ENCODE data around the gene GDF15.

The GDF15 gene

DNA sequence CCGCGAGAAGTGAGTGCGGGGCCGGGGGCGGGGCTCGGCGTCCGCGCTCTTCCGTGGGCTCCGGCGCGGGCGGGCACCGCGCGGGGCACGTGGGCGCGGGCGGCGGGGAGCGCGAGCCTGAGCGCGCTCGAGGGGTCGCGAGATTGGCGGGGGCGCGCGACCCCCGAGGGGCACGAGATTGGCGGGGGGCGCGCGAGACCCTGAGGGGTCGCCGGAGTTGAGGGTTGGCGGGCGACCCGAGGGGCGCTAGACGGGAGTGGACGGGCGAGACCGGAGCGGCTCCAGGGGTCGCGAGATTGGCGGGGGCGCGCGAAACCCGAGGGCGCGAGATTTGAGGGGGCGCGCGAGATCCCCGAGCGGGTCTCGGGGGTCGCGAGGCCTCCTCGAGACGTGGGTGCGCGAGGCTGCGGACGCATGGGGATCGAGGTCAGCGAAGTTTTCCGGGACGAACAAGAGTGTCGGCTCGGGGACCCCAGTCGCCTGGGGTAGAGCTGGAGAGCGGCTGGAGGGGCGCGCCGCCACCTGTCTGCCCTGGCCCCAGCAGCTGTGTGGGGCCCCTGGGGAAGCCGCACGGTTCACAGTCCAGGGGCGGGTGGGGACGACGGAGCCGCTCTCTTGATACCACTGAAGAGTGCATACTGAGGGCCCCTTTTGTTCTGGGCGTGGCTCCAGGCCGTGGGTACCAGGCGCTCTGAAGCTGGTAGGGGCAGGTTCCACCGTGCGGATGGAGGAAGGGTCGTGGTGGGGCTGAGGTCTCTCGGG is 33.9 kb downstream of the GDF15 start:
- peak; percentile 51 for DNase-seq

DNA sequence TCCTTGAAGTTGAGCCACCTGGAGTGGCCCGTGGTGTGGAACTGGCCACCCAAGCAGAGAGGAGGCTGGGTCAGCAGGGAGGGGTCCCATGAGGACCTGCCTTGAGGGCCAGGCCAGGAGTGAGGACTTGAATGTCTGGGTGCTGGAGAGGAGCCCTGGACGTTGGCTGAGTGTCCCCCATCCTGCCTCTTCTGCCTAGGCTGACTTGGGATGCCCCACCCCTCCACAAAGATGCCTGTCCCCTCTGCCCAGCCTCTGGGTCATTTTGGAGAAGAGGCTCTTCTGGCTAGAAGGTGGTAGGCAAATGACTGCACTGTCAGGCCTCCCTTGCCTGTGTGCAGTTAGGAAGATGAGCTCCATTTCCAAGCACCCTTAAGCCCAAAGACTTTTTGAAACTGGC is 35.0 kb downstream of the GDF15 start:
- DNase-seq = no peak

DNA sequence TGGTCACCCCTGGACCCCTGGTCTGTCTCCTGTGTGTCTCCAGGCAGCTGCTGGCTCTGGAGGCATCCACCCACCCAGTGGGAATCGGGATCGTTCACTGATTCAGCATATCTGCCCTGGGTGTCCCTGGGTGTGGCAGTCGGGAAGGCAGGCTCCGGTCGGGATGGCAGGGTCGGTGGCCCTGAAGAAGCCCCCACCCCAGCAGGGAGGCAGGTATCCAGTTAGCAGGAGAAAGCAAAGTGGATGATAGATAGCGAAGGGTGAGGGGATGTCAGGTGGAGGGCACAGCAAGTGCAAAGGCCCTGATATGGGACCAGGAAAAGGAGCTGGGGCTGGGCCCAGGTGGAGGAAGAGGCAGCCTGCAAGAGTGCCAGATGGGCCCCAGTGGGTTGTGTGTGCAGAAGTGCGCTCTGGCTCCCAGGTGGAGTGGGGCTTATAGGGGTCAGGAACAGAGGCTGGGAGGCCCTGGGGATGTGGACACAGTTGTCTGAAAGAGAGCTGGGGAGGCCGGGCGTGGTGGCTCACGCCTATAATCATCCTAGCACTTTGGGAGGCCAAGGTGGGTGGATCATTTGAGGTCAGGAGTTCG is 35.5 kb downstream of the GDF15 start:
- no peak for DNase-seq

DNA sequence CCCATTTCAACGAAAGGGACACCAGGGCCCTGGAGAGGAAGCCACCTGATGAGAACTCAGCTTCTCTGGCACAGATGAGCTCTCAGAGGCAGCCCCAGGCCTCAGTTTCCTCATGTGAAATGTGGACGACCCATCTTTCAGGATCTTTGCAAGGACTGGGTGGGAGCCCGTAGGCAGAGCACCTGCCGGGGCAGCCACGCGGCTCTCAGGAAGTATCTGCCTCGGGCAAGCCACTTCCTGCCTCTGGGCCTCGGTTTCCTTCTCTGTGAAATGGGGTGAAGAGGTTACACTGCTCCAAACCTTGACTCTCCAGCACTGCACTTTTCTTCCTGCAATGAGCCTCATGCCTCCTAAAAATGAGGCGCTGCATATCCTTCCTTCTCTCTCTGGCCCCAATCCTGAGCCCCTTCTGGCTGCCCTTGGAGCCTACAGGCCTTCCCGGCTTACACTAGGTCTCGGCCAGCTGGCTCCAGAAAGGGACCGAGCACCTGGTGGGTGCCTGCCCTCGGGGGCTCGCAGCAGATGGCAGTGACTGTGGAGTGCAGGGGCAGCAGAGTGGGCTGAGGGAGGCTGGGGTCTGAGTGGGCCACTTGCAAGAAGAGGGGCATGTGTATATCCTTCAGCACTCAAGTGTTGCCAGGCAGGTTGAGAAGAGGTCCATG is 36.7 kb downstream of the GDF15 start:
- no peak for DNase-seq

DNA sequence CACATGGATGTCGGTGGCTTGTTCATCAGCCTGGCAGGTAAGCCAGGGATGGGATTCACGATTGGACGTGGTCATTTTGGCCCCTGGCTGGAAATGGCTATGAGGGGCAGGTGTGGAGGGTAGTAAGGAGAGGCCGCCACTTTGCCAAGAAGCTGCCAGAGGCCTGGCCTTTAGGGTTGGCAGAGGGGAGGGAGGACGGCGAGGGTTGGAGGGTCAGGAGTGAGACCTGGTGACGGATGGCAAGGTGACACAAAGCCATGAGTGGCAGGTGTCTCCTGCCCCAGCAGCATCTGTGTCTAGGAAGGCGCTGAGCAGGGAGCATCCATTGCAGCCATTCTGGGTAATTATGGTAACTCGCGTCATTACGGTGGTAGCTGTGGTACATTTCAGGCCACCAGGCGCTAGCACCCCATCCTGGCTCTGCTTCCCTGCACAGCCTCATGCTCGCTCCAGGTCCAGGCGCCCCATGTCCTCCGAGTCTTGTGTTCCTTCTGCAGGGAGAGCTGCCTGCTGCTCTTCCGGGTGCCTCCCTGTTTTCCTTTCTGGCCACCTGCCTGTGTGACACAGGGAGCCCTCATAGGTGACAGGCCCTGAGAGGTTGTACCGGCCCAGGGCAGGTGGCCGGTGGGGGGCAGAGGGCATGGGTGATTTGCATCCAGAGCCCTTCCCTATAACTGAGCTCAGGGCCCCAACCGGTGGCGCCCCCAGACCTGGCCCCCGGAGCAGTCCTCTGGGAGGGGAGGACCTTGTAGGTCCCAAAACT is 37.5 kb downstream of the GDF15 start:
- DNase-seq = no peak

DNA sequence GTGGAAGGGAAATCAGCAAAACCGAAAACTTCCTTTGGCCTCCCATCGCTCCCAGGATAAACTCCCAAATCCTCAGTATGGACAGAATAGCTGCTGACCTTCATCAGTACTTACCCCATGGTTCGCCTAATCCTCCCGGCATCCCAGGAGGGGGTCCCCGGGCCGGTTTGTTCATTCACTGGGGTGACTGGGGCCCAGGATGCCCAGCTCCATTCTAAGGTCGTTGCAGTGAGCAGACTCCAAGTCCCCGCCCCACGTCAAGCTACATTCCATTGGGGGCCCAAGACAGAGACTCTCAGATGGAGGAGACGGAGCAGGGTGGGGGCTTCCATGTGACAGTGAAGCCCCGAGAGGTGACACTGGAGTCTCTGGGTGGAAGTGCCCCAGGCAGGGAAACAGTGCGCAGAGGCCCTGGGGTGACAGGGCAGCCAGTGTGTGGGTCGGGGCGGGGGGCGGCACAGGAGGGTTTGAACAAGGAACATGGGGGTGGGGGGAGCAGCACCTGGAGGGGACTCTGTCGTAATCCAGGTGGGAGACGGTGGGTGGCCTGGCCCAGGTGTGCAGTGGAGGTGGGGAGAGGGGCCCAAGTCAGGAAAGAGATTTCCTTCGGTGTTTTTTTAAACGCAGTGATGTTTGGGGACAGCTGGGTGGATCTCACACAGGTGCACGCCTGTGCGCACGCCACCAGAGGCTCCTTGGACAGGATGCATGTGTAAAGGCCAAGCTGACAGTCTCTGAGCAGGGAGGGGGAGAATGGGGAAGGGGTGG is 38.3 kb downstream of the GDF15 start:
- DNase-seq = no peak

DNA sequence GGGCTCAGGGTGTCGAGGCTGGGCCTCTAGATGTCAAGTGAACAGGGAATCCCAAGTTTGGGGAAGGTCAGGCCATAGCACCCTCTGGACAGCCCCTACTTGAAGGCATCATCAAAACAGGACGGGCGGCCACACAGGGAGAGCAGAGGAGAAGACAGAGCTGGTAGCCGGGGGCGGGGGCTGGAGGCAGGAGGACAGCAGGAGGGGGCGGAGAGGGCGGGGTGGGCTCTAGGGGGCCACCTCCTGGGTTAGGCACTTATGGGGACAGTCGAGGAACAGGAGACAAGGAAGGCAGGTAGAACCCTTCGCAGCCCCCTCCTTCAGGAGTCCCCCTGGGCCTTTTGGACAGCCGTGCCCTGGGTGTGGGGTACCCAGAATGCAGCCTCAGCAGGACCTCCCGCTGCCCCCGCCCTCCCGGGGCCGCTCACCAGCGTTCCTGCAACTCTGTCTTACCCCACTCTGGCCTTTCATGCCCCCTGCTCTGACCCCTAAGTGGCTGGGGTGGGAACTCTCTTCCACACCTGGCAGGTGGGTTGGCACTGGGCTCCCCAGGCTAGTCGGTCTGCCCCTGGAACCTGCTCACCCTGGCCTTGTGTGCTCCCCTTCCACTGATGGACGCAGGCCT is 39.0 kb downstream of the GDF15 start:
- no peak for DNase-seq

DNA sequence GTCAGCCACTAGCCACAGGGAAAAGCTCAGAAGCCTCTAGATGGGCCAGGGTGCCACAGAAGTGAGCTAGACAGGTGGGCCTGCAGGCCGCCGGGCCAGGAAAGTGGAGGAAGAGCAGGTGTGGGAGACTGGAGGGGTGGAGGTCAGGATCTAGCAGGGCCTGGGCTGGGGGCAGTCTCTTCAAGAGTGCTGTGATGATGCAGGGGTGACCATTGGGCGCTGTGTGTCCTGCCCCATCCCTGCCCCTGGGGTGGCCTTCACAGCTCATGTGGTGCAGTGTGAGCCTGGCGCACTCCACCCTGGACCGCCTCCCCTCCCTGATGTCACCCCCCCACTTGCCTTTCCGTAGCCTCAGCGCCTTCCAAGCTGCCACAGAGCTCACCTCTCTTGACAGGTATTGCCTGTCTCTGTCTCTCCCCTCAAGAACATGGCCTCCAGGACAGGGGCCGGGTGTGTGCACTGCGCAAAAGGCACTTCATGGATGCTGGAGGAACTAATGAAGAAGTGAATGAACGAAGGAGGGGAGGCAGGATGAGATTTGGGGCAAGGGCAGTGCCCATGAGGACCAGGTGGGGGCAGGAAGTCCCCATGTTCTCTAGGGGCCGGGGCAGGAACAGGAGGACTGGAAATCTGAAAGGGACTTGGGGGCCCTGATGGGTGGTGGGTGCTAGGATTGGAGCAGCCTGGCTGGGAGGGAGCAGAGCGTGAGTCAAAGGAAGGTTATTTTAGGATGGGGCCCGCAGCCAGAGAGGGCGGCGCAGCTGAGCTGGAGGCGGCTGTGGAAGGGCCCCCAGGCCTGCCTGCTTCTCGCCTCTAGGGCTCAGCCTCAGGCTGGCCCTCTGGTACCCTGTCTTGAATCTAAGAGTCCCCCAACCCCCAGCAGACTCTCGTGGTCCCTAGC is 39.8 kb downstream of the GDF15 start:
- DNase-seq = no peak

DNA sequence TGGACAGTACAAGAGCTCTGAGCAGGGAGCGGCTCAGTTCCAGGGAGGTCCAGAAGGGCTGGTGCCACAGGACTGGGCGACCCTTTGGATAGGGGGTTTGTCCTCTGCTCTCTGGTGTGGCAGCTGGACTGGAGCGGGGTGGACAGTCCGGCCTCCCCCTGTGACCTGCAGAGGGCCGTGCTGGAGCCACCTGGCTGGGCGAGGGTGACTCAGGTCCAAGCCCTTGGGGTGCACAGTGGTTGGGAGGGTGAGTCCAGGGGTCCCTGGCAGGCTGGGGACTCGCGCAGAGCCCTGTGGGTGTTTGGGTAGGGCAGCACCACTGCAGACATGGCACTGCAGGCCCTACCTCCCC is 40.4 kb downstream of the GDF15 start:
- DNase-seq = no peak

DNA sequence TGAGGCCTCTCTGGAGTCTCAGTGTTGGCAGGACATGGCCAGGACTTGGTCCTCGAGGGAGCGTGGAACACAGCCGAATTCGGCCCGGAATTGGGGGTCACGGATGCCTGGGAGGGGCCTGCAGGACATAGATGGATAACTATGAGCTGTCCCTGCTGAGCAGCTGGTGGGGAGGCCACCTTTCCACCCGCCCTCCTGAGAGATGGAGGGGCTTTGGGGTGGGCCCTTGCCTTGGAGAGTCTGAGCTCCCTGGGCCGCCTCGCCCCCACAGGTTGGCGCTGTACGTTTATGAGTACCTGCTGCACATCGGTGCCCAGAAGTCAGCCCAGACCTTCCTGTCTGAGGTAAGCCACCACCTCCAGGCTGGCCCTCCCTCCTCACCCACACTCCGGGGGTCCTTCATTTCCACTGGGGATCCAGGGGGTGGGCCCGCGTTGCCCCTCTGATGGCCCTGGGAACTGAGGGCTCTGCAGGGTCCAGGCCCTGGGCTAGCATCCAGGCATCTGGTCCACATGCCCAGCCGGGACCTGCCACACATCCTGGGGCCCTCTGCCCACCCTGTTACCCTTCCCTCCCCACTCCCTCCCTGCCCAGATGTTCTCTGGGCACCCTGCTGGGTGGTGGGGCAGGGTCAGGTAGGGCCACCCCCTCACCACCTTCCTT is 41.3 kb downstream of the GDF15 start:
- DNase-seq = no peak

DNA sequence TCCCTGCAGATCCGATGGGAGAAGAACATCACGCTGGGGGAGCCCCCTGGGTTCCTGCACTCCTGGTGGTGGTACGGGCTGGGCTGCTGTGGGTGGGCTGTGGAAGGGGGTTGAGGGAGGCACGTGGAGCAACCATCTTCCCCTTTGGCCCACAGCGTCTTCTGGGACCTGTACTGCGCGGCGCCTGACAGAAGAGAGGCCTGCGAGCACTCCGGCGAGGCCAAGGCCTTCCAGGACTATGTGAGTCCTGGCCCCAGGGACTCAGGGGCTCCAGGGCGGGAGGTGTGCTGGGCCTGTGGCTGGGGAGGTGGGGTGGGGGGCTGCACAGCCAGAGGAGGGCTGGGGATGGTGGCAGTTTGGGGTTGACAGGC is 41.8 kb downstream of the GDF15 start:
- no peak for DNase-seq

DNA sequence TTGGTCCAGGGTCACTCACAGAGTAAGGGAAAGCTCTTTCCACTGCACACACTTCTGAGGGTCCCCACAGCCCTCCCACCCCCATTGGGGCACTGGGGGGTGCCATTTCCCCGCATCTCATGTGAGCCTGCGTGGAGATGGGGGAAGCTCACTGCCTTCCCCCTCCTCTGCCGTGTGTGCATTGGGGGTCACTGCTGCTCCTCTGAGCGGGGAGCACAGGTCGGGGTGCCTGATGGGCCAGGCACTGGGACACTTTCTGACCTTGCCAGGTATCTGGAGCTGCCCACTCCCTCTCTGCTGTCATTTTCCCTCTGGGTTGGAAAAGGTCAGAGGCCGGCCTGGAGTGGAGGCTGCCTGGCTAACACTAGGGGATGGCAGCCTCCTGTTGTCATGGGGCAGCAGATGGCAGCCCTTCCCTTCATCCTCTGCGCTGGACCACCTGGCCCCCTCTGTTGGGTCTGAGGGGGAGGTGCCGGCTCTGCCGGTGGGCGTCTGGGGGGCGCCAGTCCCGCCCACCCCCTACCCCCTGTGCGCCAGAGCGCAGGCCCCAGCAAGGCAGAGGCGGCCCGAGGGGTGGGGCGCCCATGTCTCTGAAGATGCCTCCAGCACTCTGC is 42.3 kb downstream of the GDF15 start:
- DNase-seq = peak; percentile 73

DNA sequence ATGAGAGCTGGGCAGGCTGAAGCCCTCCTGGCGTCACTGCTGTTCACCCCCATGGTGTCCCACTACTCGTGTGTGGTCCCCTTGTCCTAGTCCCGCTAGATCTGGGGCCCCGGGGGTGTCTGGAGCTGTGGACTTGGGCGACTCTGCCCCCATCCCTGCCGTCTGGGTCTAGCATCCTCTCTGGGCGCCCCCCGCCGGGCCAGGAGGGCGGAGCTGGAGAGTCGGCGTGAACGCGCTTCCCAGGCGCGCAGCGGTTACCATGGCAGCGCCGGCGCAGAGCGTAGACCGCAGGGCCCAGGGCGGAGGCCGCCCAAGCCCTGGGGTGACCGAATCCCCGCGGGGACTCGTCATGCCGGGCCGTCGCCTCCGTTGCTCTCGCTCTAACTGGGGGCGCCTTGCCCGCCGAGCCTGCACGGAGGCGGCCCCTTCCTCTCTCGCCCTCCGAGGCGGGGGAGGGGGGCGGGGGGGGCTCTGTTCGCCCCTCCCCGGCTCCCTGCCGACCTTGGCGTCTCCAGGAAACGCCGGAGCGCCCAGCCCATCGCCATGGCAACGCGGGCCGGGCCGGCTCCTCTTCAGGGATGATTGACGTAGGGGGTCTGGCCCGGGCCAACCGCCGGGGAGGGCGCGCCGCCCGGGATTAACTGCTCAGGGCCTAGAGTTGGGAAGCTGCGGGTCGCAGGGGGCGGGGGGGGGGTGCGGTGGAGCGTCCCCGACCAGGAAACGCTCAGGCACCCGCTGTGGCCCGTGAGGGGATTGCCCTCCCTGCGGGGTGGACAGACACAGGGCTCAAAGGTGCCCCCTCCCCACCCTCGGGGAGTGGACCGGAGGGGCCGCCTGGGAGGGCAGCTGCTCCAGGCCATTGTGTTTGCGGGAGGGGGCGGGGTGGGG is 43.1 kb downstream of the GDF15 start:
- DNase-seq = peak; percentile 90

DNA sequence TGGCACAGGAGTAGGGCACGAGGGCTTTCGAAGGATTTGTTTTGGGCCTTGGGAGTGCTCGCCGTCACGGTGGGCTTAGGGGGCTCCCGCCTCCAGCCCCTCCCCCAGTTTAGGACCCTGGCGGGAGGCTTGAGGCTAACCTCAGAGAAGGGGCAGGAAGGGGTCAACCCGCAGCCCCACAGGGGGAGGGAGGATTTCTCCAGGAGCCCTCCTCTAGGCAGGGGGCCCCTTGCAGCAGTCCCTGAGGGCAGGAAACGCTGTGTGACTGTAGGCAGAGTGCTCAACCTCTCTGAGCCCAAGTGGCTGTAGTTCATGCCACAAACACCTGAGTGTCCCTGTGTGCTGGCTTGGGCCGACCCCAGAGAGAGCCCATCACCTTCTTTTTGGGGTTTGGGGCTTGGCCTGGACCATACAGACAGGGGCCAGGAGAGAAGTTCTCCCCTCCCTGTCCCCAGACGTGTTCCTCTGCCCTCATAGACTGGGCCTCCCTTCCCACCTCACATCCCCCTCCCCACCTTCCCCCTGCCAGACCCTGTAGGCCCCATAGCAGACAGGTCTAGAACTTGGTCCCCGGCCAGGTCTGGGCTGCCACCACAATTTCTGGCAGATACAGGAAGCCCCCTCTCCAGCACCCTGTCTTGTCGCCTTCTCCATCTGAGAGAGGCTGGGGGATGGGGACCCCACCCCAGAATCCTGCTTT is 43.9 kb downstream of the GDF15 start:
- DNase-seq = no peak

DNA sequence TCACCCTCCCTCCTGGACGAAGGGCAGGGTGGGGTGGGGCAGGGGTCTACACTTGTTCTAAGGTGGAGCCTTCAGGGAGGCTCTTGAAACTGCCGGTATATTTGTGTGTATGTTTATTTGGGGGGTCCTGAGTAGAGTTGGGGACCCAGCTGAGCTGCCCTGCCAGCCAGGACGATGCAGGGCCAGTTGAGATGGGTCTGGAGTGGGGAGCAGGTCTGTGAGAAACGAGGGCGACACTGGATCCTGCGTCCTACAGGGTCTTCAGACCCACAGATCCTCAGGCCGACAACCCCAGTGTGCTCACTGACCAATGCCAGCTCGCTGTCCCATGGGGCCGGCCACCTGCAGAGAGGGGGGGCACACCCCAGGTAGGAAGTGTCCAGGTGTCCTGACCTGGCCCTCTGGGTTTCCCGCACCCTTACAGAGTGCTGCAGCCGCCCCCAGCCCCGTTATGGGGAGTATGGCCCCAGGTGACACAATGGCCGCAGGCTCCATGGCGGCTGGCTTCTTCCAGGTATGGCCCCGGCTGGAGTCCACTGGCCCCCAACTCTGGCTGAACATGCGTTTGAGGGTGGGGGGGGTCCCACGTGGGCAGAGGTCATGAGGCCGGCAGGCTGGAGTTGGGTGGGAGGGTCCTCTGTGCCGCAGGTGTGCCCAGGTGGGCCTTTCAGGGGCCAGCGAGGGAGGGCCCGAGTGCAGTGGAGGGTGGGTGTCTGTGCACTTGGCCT is 44.6 kb downstream of the GDF15 start:
- no peak for DNase-seq

DNA sequence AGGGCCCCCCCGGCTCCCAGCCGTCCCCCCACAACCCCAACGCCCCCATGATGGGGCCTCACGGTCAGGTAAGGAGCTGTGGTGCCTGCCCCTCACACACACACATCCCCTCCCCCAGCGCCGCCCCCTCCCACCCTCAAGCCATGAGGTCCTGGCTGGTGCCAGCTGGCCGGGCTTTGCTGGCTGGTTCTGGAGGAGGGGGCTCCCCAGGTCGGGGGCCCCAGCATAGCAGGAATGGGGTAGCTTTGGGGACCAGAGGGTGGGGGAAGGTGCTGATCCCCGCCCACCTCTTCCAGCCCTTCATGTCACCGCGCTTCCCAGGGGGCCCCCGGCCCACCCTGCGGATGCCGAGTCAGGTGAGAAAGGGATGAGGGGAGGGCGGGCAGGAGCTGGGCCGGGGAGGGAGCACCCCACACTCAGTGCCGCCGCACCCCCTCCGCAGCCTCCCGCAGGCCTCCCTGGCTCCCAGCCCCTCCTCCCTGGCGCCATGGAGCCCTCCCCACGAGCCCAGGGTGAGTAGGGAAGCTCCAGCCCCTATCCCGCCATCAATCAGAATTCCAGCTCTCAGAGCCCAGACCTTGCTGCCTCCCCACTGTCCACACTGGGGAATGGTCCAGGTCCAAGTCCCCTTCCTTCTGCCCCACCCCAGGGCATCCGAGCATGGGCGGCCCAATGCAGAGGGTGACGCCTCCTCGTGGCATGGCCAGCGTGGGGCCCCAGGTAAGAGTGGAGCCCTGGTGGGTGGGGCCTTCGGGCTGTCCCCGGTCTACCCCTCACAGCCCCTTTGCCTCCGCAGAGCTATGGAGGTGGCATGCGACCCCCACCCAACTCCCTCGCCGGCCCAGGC is 45.6 kb downstream of the GDF15 start:
- no peak for DNase-seq
